Stimulated activated memory B cell treated with anti-CD40 and anti-IgM and Interleukin-4, amounts not matched to agents 10 μg/mL and 1 μg/mL and 100 μg/mL, for 72 hours (primary cell): ENCODE results near the gene ZC3HAV1.
A peak's percentile ranks its signal among the peaks of the same experiment; 100 is the strongest.
"Not testable (repeated sequence)": the region's sequence is repeated elsewhere in the genome, so short reads cannot be mapped to it uniquely, and the experiment has no call there.

Experiments used
- ATAC-seq: fragments of 150-1000 bp; cut with Tn5 transposase; 2 replicates; pipeline ENCODE4 v1.10.0; 2021
- H3K27ac Mint-ChIP-seq: one replicate; pipeline ENCODE4 v1.8.0; 2022; ENCODE audit warnings: mild to moderate bottlenecking, mixed read lengths
- H3K27me3 Mint-ChIP-seq: one replicate; pipeline ENCODE4 v1.8.0; 2022; ENCODE audit warnings: mixed read lengths
- H3K36me3 Mint-ChIP-seq: one replicate; pipeline ENCODE4 v1.8.0; 2022; ENCODE audit warnings: mixed read lengths
- H3K4me1 Mint-ChIP-seq: one replicate; pipeline ENCODE4 v1.8.0; 2022; ENCODE audit warnings: mixed read lengths
- H3K4me3 Mint-ChIP-seq: one replicate; pipeline ENCODE4 v1.8.0; 2022; ENCODE audit warnings: mild to moderate bottlenecking, moderate library complexity, mixed read lengths
- H3K9me3 Mint-ChIP-seq: one replicate; pipeline ENCODE4 v1.8.0; 2022; ENCODE audit warnings: mixed read lengths

ZC3HAV1 gene

DNA sequence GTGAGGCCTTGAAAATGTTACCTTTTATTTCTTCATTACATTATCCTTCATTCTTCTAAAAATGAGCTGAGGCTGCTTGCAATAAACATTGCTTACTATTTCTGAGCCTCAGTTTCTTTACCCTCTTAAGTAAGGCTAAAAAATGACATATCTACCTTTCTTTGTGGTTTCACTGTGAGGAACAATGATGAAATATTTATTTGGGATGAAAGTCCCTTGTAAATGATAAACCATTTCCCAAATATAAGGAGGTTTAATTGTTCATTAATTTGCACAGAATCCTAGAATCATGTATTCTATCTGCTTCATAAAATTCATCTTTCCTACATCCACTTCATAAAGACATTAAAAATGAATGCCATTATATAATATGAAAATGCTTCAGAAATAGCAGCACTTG, 27.9 kb downstream of the ZC3HAV1 start:
- Mint-ChIP-seq H3K9me3 (no peaks in the 10 kb centered on the region), H3K27ac (no peak overlapping the region), H3K36me3 (peaks cover 76% of the 10 kb centered on the region), H3K4me3 (no peak overlapping the region), H3K4me1 (peaks cover 16% of the 10 kb centered on the region), H3K27me3 (no peaks in the 10 kb centered on the region)
- no peak for ATAC-seq

DNA sequence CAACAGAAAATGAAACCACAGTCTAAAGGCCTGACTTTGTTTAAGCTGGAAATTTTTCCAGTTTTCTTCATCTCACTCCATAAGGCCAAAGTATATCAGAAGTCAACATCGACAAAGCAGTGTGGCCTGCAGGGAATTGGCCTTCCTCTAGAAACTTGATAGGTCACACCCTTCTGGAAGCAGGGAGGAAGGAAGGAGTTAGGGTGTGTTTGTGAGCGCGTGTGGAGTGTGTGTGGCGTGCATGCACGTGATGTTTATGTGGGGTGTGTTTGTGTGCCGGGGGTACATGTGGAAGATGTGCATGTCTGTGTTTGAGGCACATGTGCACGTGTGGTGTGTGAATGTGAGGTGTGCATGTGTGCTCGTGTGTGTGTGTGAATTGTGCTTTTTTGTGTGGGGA, 28.6 kb downstream of the ZC3HAV1 start:
- Mint-ChIP-seq H3K4me3 (no peak overlapping the region), H3K4me1 (peaks cover 9% of the 10 kb centered on the region), H3K36me3 (peaks cover 74% of the 10 kb centered on the region), H3K27ac (no peak overlapping the region), H3K27me3 (no peaks in the 10 kb centered on the region), H3K9me3 (no peaks in the 10 kb centered on the region)
- ATAC-seq: no peak

DNA sequence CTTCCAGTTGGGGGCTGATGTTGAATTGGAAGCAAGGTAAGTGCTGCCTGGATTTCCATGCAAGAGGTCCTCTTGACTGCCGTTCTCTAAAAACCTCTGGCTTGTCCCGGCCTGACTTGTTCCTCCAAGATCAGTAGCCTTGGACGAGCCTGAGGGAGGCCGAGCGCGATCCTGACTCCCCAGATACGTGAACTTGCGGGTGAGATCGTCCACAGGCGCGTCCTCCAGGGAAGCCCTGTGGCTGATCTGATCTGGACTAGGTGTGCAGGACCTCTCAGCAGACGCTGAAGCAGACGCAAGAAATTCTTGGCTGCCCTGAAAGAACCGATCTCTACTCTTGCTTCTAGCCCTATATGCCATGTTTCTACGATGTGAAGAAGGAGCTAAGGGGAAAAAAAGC, 29.7 kb downstream of the ZC3HAV1 start:
- Mint-ChIP-seq H3K27me3 (no peaks in the 10 kb centered on the region), H3K4me3 (no peak overlapping the region), H3K36me3 (peaks cover 71% of the 10 kb centered on the region), H3K9me3 (no peaks in the 10 kb centered on the region), H3K27ac (no peak overlapping the region), H3K4me1 (peaks cover 10% of the 10 kb centered on the region)
- no peak for ATAC-seq

DNA sequence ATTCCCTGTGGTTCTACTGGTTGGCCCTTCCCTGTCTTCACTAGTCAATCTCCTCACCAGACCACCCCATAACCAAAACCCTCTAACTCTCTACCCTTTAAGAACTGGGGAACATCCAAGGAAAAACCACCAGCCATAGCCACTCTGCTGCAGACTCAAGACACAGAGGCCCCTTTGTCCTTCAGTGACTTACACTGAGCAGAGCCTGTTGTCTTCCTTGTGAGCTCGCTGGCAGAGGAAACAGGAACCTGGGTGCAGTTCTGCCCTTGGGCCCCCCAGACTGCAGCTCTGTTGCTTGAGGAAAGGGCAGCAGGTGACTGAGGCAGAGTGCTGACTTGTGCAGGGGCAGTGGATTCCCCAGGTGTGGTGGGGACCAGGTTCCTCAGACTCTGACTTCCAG, 30.6 kb downstream of the ZC3HAV1 start:
- peaks cover 10% of the 10 kb centered on the region for H3K4me1 Mint-ChIP-seq
- H3K4me3 Mint-ChIP-seq: no peak overlapping the region
- no peak for ATAC-seq

DNA sequence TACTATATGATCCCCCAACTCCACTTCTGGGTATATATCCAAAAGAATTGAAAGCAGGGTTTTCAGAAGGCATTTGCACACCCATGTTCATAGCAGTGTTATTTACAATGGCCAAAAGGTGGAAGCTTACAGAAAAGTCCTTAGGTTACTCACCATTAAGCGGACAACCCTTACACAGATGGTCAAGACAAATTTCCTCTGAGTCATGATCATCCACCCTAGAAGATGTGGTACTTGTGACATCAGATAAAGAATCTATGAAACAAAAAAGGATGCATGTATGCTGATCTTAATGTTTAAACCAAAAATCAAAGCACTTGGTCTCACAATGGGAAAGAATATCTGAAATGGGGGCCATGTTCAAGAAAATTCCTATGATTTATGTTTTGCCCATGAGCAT, 31.1 kb downstream of the ZC3HAV1 start:
- H3K27me3 Mint-ChIP-seq: no peaks in the 10 kb centered on the region
- H3K4me1 Mint-ChIP-seq: peaks cover 10% of the 10 kb centered on the region
- peak overlapping the region; percentile 26 for H3K27ac Mint-ChIP-seq
- ATAC-seq: no peak
- H3K36me3 Mint-ChIP-seq: peaks cover 64% of the 10 kb centered on the region
- H3K4me3 Mint-ChIP-seq: no peak overlapping the region
- no peaks in the 10 kb centered on the region for H3K9me3 Mint-ChIP-seq

More for the DNA sequence above, 30.6 kb downstream of the ZC3HAV1 start:
- peaks cover 69% of the 10 kb centered on the region for H3K36me3 Mint-ChIP-seq
- peak overlapping the region; percentile 26 for H3K27ac Mint-ChIP-seq
- no peaks in the 10 kb centered on the region for H3K27me3 Mint-ChIP-seq
- no peaks in the 10 kb centered on the region for H3K9me3 Mint-ChIP-seq

DNA sequence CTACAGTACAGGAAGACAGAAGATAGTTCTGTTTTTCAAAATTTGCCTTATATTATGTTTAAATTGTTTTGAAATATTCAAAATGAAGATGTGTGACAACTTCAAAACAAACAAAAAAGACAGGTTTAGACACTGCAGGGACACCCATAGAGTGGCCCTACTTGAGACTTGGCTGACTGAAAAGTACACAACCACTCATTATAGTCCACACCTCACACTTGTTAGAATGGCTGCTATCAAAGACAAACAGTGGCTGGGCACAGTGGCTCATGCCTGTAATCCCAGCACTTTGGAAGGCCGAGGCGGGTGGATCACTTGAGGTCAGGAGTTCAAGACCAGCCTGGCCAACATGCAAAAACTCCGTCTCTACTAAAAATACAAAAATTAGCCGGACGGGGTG, 31.8 kb downstream of the ZC3HAV1 start:
- H3K27ac Mint-ChIP-seq, H3K9me3 Mint-ChIP-seq, H3K27me3 Mint-ChIP-seq, ATAC-seq, H3K4me3 Mint-ChIP-seq: not testable (repeated sequence)
- Mint-ChIP-seq H3K4me1 (peaks cover 11% of the 10 kb centered on the region), H3K36me3 (peaks cover 60% of the 10 kb centered on the region)

DNA sequence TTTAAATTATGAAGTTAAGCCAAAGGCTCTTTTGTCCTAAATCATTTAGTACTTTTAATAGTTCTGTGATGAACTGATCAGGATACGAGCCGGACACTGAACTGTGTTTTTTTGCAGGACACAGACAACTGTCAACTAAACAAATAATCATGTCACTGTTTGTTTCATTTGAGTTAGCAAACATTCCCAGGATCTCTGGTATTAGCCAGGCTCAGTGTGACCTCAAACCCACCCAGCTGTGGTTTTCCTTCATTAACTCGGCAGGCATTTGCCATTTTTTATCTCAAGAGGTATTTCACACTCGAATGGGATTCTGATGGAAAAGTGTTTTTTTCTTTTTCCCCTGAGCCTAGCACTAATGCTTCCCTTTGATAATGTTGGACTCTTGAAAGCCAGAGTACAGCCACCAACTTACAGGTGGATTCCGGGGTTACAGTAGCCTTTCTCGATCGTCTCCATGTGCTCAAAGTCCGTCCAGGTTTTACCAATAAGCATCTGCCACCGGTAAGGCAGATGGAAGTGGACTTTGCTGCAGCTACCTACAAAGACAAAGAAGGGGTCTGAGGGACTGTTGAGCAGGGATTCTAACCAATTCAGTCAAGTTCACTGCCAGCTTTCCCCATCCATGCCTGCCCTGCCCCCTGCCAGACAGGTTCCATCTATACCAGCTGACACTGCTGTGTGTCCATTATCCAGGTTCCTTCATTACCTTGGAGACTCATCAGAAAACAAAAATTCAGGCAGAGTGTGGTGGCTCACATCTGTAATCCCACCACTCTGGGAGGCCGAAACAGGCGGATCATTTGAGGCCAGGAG, 33.4 kb downstream of the ZC3HAV1 start:
- H3K27me3 Mint-ChIP-seq: no peaks in the 10 kb centered on the region
- no peak overlapping the region for H3K27ac Mint-ChIP-seq
- H3K36me3 Mint-ChIP-seq: peaks cover 60% of the 10 kb centered on the region
- H3K9me3 Mint-ChIP-seq: no peaks in the 10 kb centered on the region
- ATAC-seq: no peak
- H3K4me1 Mint-ChIP-seq: peaks cover 15% of the 10 kb centered on the region
- no peak overlapping the region for H3K4me3 Mint-ChIP-seq

DNA sequence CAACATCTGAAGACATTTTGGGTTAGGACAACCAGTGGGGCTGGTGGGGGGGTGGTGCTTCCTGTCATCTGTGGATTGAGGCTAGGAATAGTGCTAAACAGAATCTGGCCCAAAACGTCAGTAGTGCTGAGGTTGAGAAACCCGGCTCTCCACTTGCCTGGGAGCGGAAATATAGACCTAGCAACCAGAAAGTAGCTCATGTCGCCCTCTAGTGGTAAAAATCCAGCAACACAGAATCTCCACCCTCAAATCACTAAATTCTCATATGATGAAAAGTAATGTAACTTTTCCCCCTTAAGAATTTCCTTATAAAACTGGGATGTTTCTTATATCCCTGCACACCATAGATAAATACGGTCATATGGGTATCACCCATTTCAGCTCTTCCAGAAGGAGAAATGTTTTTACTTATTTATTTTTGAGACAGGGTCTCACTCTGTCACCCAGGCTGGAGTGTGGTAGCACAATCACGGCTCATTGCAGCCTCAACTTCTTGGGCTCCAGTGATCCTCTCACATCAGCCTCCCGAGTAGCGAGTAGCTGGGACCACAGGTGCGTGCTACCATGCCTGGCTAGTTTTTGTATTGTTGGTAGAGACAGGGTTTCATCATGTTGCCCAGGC, 34.4 kb downstream of the ZC3HAV1 start:
- Mint-ChIP-seq H3K36me3 (peaks cover 51% of the 10 kb centered on the region), H3K27me3 (no peaks in the 10 kb centered on the region), H3K27ac (no peak overlapping the region), H3K9me3 (no peaks in the 10 kb centered on the region), H3K4me3 (no peak overlapping the region), H3K4me1 (peaks cover 15% of the 10 kb centered on the region)
- ATAC-seq: peak; percentile 76

DNA sequence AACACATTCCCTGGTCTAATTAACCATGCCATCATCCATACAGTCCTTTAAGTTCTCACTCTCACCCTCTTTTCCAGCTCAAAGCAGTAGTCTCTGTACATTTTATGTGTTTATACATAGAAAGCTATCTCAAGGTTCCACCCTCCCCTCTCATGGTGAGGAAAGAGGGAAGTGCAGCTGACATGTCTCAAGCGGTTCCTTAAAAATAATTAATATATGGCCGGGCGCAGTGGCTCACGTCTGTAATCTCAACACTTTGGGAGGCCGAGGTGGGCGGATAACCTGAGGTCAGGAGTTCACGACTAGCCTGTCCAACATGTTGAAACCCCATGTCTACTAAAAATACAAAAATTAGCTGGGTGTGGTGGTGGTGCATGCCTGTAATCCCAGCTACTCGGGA, 36.7 kb downstream of the ZC3HAV1 start:
- peaks cover 43% of the 10 kb centered on the region for H3K36me3 Mint-ChIP-seq
- H3K4me1 Mint-ChIP-seq: peaks cover 12% of the 10 kb centered on the region
- no peak for ATAC-seq
- no peak overlapping the region for H3K27ac Mint-ChIP-seq
- no peak overlapping the region for H3K4me3 Mint-ChIP-seq
- H3K9me3 Mint-ChIP-seq: no peaks in the 10 kb centered on the region
- H3K27me3 Mint-ChIP-seq: no peaks in the 10 kb centered on the region

DNA sequence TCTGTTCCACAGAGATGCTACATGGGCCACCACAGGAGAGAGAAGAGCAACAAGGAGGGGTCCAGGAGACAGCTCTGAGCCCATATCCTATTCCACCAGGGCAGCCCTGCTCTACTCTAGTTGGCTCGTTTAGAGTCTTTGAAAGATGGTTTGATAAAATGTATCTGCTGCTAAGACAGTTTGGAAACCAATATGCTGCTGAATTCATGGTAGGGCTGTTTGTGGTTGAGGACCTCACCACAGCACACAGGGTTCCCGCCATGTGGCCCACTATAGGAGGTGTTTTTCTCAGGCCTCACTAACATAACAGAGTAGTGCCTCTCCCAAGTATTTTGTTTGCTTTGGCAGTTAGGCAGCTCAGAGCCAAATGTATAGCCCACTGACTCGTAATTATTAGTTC, 37.8 kb downstream of the ZC3HAV1 start:
- H3K4me3 Mint-ChIP-seq: no peak overlapping the region
- no peak for ATAC-seq
- no peak overlapping the region for H3K27ac Mint-ChIP-seq
- no peaks in the 10 kb centered on the region for H3K9me3 Mint-ChIP-seq
- H3K36me3 Mint-ChIP-seq: peaks cover 47% of the 10 kb centered on the region
- peaks cover 12% of the 10 kb centered on the region for H3K4me1 Mint-ChIP-seq
- H3K27me3 Mint-ChIP-seq: no peaks in the 10 kb centered on the region

DNA sequence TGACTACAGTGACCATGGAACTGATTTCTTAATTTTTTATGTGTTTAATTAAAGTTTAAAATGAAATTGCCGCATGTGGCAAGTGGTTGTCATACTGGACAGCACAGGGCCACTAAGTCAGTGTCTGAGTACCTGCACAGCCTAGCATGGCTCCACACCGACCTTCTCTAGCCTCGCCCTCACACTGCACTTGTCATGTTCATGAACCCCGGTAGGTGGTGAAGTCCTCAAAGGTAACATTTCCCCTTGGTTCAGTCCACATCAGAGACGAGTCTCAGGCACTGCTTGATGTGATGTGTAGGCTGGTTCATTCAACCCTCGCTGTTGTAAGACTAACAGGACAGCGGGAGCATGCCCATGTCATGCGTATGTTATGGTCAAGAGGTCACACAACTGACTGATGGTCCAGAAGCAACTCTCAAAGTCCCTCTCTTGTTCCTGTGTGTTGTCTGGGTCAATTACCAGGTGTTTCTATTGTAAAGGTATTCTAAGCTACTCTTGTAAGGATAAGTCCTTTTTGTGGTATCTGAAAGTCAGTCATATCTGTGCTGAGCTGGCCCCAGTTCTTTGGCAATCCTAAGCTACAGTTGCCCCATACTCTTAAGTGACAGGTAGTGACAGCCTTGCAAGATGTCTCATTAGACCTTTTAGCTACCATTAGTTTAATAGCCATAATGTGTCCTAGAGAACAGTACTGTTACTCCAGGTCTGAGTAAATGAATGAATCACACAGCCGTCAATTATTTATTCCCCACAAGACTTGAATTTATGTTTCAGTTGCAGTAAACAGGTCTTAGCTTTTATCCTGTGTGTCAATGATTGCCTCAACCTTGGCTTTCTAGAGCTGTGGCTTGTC, 40.7 kb downstream of the ZC3HAV1 start:
- H3K36me3 Mint-ChIP-seq: peaks cover 63% of the 10 kb centered on the region
- no peaks in the 10 kb centered on the region for H3K9me3 Mint-ChIP-seq
- H3K27ac Mint-ChIP-seq: no peak overlapping the region
- peaks cover 5% of the 10 kb centered on the region for H3K4me1 Mint-ChIP-seq
- no peak overlapping the region for H3K4me3 Mint-ChIP-seq
- H3K27me3 Mint-ChIP-seq: no peaks in the 10 kb centered on the region
- no peak for ATAC-seq

DNA sequence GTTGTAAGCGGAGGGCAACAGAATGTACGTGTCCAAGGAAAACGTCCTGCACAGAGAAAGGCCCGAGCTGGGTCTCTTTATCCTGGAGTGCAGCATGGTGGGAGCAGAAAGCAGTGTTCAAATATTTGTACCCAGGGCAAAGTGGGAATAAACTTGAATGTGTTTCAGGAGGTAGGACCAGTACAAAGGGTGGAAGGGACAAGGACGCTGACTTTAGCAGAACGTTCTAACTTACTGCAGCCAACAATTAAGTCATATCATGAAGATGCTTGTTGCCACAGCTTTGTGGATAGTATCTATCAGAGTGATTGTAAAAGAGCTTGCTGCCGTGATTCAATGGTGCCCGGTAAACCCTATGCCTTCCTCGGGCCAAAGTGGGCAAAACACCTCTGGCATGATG, 43.2 kb downstream of the ZC3HAV1 start:
- no peak for ATAC-seq

DNA sequence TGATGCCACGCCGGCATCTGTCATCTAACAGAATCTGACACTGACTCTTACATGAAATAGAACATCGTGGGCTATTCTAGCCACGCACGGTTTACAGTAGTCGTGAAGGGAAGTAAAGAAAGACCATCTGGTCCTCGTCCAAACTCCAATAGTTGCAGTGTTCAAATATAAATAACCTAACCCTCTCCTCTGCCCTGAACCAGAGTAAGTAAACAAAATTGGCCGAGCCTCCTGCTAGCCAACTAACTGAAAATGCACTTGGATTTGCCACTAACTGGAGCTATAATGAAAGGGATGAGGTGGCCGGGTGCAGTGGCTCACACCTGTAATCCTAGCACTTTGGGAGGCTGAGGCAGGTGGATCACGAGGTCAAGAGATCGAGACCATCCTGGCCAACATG, 44.2 kb downstream of the ZC3HAV1 start:
- no peak for ATAC-seq
- no peak overlapping the region for H3K4me3 Mint-ChIP-seq
- H3K36me3 Mint-ChIP-seq: peaks cover 77% of the 10 kb centered on the region
- H3K27me3 Mint-ChIP-seq: no peaks in the 10 kb centered on the region
- H3K27ac Mint-ChIP-seq: no peak overlapping the region
- H3K9me3 Mint-ChIP-seq: no peaks in the 10 kb centered on the region
- H3K4me1 Mint-ChIP-seq: peaks cover 14% of the 10 kb centered on the region

More for the DNA sequence above, 43.2 kb downstream of the ZC3HAV1 start:
- Mint-ChIP-seq H3K36me3 (peaks cover 67% of the 10 kb centered on the region), H3K4me3 (no peak overlapping the region), H3K27me3 (no peaks in the 10 kb centered on the region), H3K9me3 (no peaks in the 10 kb centered on the region), H3K27ac (no peak overlapping the region), H3K4me1 (peaks cover 6% of the 10 kb centered on the region)

DNA sequence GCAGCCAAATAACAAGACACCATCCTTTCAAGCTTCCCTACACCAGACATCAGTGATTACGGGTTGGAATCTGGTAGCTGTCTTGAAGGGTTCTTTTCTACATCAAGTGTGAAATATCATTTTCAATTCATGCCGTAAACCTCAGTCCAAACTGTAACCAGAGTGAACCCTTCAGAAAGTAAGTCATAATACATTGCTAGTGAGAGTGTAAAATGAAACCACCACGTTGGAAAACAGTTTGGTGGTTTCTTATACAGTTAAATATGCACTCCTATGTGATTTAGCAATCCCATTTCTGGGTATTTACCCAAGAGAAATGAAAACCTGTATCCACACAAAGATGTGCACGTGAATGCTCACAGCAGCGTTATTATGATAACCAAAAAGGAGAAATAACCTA, 48.1 kb downstream of the ZC3HAV1 start:
- Mint-ChIP-seq H3K4me1 (peaks cover 17% of the 10 kb centered on the region), H3K27me3 (no peaks in the 10 kb centered on the region), H3K27ac (peak overlapping the region; percentile 70), H3K9me3 (no peaks in the 10 kb centered on the region), H3K36me3 (peaks cover 58% of the 10 kb centered on the region), H3K4me3 (no peak overlapping the region)
- no peak for ATAC-seq

DNA sequence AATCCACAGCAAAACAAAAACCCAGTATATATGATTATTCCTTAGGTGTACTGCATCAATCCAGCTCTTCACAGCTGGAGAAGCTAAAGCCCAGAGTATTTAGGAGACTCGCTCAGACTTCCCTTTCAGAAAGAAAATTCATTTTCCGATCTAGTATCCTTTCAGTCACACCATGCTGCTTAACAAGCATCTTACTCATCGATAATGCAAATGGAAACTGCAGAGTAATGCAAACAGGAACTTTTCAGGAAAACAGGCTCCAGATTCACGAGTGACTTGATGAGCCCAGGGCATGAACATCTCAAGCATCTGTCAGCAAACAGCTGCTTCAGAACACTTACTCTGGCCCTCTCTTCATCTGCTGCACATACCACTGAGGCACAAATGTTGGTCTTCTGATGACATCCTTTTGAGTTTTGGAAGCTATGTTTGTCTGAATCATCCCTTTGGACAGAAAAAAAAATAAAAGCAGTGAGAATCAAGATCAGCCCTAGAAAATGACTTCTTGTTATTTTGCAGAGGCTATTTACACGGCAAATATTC, 48.8 kb downstream of the ZC3HAV1 start:
- H3K27me3 Mint-ChIP-seq: no peaks in the 10 kb centered on the region
- H3K4me1 Mint-ChIP-seq: peaks cover 17% of the 10 kb centered on the region
- ATAC-seq: no peak
- H3K4me3 Mint-ChIP-seq: no peak overlapping the region
- no peaks in the 10 kb centered on the region for H3K9me3 Mint-ChIP-seq
- peak overlapping the region; percentile 70 for H3K27ac Mint-ChIP-seq
- peaks cover 51% of the 10 kb centered on the region for H3K36me3 Mint-ChIP-seq
